Ovary (tissue), 9 donors: ENCODE results near the gene RPS3. TPM values are rescaled to one million over a fixed set of nuclear protein-coding genes. Genes with fewer than 3 reads are reported as not detected.

Experiments used
- DNase-seq, 5 donors: peaks; one replicate each; pipeline ENCODE4 v3.0.0-alpha.2; 2019 to 2020
- H3K27ac ChIP-seq, 2 donors: fragments of 200-600 bp; one replicate each; pipeline versions ENCODE4 v1.5.1 to v1.8.0; 2019 to 2022
- H3K27me3 ChIP-seq: fragments of 200-600 bp; one replicate; pipeline ENCODE4 v1.8.0; 2022
- H3K36me3 ChIP-seq: fragments of 200-600 bp; sonication (generic); one replicate; pipeline ENCODE4 v1.5.1; 2019
- H3K4me1 ChIP-seq: one replicate; pipeline ENCODE4 v1.8.1; 2013; ENCODE audit warnings: mild to moderate bottlenecking, moderate library complexity; ENCODE audit not compliant: insufficient read depth
- H3K4me3 ChIP-seq: fragments of 200-600 bp; sonication (generic); one replicate; pipeline ENCODE4 v1.5.1; 2017
- H3K9me3 ChIP-seq, 2 donors: fragments of 200-600 bp in 1 of 2; sonication (generic) in 1 of 2; one replicate each; pipeline versions ENCODE4 v1.5.1 to v1.8.1; 2013 to 2019; ENCODE audit warnings: mild to moderate bottlenecking in 1 of 2, moderate library complexity in 1 of 2
- CTCF ChIP-seq, 3 donors: fragments of 450-650 bp in 2 of 3; fragments of 200-600 bp in 1 of 3; IDR thresholded peaks; one replicate each; pipeline versions ENCODE4 v1.5.1 to v1.8.0; 2016 to 2022; ENCODE audit warnings: antibody characterized with exemption in 3 of 3, mild to moderate bottlenecking in 1 of 3
- EP300 ChIP-seq: sonication (generic); formaldehyde crosslinking; IDR thresholded peaks from one replicate; pipeline ENCODE4 v1.6.1; 2017; ENCODE audit warnings: antibody characterized with exemption
- POLR2A ChIP-seq: fragments of 450-650 bp; IDR thresholded peaks from one replicate; pipeline ENCODE4 v1.6.1; 2017; ENCODE audit warnings: antibody characterized with exemption, mild to moderate bottlenecking, moderate library complexity
- WGBS, 3 donors: extraction: QIAGEN DNeasy Blood & Tissue Kit in 1 of 3; methylation state at CpG; one replicate each; pipeline versions ENCODE4 v1.1.5 to v1.1.7; 2013 to 2017; 5-methylcytosine and 5-hydroxymethylcytosine counted together
- intact Hi-C, 4 donors: fragments of 100-400 bp; cut with DNase I; formaldehyde crosslinking; loops; one replicate each; pipeline versions ENCODE4 v1.11.0 to v1.15.1; 2022 to 2023
- polyA plus RNA-seq, 2 donors: library from polyadenylated mRNA; stranded (reverse); fragments of 200-250 nt in 1 of 2; fragments of 350-450 nt in 1 of 2; fragmentation: Illumina TruSeq in 1 of 2; extraction: RNeasy Lipid Tissue Mini Kit (QIAGEN cat#74804) in 1 of 2; gene quantifications; one replicate each; pipeline ENCODE4 v1.2.3, GENCODE V29; 2013 to 2014
- total RNA-seq, 7 donors: library from RNA; depleted of rRNA in 2 of 7; stranded (reverse); fragments of >200 nt in 2 of 7; fragmentation: NEBNext Ultra II Directional in 3 of 7; extraction: Animal tissue kit (Norgen Biotek cat#: 25700) in 3 of 7; gene quantifications; one replicate each; pipeline versions ENCODE4 v1.1.0 to v1.2.4, GENCODE V29; 2016 to 2023
- donor health status: DM: no; HTN: no; CAD: no; lungs with moderate emphysema.
- donor health status: DM: no; HTN: no; CAD: no.
- donor health status: Bipolar disorder and iron deficiency.
- donor health status: DM: yes; HTN: yes; CAD: no.
- donor health status: DM: no; HTN: no; CAD: no.
- donor health status: DM: yes; HTN: yes; CAD: no.

The RPS3 gene
- total and polyA plus RNA-seq, 9 donors: 3,268 to 7,276 (median 5,342) TPM

- no peak for TF ChIP-seq CTCF (IDR thresholded peaks at IDR 0.05)
- TF ChIP-seq POLR2A: no peak
- no peak for TF ChIP-seq EP300
- no peaks in the 10 kb centered on the region for H3K4me1 ChIP-seq
- no peak overlapping the region for H3K27ac ChIP-seq
- H3K36me3 ChIP-seq: no peaks in the 10 kb centered on the region
- no peak for DNase-seq
- intact Hi-C loops: no loop called here
- peaks cover 0 to 3% of the 10 kb centered on the region in 2 donors for H3K9me3 ChIP-seq
- H3K27me3 ChIP-seq: no peaks in the 10 kb centered on the region
- no peak overlapping the region for H3K4me3 ChIP-seq
- 77 to 90% (median 85%) methylated on average over 6 of the region's 6 CpGs for WGBS, 3 donors
Measured at GRCh38 chr11:75369560-75370255, 29.6 kb upstream of the RPS3 start.

DNA sequence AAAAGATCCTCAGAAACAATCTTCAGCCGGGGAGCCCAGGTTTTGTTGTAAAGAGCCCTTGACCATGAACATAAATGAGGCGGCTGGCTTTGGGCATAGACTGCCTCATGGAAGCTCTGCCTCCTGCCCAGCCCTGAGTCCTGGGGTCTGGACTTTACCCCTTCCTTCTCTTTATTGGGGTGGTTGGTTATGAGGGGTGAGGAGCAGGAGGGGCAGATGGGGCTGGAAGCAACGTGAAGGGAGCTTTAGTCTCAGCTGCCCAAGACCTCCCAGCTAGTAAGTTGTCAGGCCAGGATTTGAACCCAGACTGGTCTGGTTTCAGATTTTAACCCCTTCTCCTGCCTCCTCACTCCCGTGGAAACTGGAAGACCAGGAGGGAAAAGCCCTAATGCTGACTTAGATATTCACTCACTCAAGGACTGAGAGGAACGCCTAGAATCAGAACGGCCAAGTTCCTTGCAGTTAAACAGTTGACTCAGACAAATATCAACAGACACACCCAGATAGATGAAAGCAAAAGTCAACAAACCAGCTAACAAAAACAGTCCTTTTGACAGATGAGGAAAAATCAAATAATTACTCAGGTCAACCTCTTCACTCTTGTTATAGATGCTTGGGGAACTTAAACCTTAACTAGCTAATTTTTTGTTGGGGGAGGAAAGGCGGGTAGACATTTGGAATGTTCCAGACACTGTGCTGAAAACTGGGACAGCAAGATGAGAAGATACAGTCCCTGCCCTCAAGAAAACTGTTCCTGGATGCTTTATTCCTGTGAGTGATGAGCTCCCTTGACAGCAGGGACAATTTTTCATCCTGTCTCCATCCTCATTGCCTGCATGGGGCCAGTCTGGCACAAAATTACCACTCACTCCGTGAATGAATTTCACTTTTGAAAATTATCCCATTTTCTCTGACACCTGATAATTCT is 27.1 kb upstream of the RPS3 start:
- Histone ChIP-seq H3K27me3 (no peaks in the 10 kb centered on the region), H3K4me3 (no peak overlapping the region), H3K27ac (no peak overlapping the region), H3K4me1 (no peaks in the 10 kb centered on the region), H3K9me3 (peaks cover 0 to 3% of the 10 kb centered on the region in 2 donors), H3K36me3 (no peaks in the 10 kb centered on the region)
- WGBS, 3 donors: 50 to 55% (median 51%) methylated on average over 8 of the region's 8 CpGs
- intact Hi-C loops: no loop called here
- TF ChIP-seq EP300 (no peak), CTCF (IDR thresholded peaks at IDR 0.05) (no peak), POLR2A (no peak)
- no peak for DNase-seq

DNA sequence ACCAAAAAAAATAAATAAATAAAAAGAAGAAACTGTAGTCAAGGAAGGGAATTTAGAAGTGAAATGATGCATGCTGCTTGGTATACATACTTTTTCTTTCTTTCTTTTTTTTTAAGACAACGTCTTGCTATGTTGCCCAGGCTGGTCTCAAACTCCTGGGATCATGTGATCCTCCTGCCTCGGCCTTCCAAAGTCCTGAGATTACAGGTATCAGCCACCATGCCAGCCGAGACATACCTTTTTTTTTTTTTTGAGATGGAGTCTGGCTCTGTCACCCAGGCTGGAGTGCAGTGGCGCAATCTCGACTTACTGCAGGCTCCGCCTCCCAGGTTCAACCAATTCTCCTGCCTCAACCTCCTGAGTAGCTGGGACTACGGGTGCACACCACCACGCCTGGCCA is 26.1 kb upstream of the RPS3 start:
- H3K27ac ChIP-seq: no peak overlapping the region

More for the DNA sequence above, 26.1 kb upstream of the RPS3 start:
- Histone ChIP-seq H3K4me1 (no peaks in the 10 kb centered on the region), H3K4me3 (no peak overlapping the region), H3K36me3 (no peaks in the 10 kb centered on the region), H3K9me3 (peaks cover 0 to 3% of the 10 kb centered on the region in 2 donors), H3K27me3 (no peaks in the 10 kb centered on the region)
- TF ChIP-seq EP300 (no peak), CTCF (IDR thresholded peaks at IDR 0.05) (no peak), POLR2A (no peak)
- no peak for DNase-seq
- 89 to 90% (median 89%) methylated on average over 8 of the region's 8 CpGs for WGBS, 3 donors
- intact Hi-C loops: no loop called here
